GM18861 (cell line): ENCODE measurements around the gene FSTL4.
"Not testable (repeated sequence)": the region's sequence is repeated elsewhere in the genome, so short reads cannot be mapped to it uniquely, and the experiment has no call there.

Experiments used
- ATAC-seq: cut with Tn5 transposase; IDR thresholded peaks from one replicate; pipeline ENCODE4 v1.9.1; 2021; ENCODE audit not compliant: unreplicated experiment

Gene FSTL4

DNA sequence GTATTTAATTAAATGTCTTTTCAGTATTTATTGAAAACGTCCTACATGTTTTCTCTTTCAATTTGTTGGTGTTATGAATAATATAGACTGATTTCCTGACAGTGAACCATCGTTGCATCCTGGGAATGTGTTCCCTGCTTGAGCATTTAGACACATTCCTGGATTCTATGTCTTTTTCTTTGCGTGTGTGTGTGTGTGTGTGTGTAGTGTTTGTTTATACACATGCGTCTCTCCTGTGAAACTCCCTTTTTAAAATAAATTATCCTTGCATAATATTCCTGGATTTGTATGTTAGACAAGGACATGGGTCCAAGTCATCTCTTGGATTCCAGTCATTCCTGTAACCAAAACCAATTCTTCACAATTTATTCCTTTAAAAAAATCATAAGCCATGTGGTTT is 407.1 kb downstream of the FSTL4 start:
- ATAC-seq = no peak

GRCh38 chr5:133203317-133204305 is 408.7 kb downstream of the FSTL4 start:
- no peak for ATAC-seq

GRCh38 chr5:133202066-133202665 is 410.2 kb downstream of the FSTL4 start:
- no peak for ATAC-seq

- ATAC-seq = no peak
These were observed 411.0 kb downstream of the FSTL4 start for GRCh38 chr5:133201310-133201709.

DNA sequence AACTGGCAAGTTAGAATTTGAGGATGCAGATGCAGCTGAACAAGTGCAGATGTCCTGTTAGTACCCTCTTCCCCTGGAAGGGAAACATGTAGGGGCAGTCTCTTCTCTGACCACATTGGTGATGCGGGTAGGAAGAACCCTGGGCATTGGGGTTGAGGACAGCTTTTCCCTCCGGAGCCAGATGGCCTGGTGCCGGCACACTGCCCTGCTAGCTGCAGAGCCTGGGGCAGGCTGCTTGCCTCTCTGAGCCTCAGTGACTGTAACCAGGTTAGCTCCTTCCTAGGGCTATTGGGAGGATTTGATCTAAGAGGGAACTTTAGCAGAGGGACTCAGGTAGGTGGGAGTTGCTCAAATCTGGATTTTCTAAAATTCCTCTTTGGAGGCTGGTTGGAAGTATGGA is 412.1 kb downstream of the FSTL4 start:
- ATAC-seq = no peak

DNA sequence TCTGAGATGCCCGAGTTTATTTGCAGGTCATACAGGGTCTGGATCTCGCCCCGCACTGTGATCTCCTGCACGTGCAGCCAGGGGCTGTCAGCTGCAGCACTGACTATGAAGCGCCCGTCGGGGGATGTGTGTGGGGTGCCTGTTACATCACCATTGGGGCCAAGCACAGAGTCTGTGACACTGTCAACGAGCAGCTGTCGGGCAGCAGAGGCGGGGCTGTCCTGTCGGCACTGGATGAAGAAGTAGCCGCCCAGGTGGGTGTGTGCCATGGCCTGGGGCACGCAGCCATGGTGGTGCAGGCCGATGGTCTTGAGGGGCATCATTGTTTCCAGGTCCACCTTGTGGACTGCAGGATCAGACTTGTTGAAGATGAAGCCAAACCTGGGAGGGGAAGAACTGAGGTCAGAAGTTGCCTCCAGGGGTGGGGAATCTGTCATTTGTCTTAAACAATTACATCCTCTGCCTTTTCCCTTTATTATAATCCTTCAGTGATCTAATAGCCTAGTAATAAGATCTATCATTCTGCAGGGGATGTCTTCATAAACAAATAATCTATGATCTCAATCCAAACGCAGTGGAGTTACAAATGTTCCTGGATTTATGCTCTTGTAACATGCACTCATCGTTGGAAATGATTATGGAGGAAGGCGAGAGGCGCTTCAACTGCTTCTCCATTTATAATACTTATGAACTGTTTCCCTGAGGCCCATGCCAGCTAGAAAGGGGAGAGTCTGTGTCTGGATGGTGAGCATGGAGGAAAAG is 412.7 kb downstream of the FSTL4 start:
- ATAC-seq = no peak

DNA sequence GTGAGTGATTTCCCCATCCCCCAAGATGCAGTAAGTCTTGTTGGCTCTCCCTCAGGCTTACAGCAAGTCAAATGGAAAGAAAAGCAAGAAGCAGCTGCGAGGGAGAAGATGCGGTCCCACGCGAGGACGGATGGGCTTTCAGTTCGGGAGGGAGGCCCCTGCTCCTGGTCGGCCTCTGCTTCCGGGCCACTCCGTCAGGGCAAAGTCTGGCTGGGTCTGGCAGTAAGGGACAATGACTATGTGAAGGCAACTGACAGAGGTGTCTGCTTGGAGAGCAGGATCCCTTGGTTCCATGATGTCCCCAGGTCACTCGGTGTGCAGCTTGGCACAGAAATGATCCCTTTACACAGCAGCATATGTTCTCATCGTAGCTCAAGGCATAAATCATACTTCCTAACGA is 413.8 kb downstream of the FSTL4 start:
- no peak for ATAC-seq

DNA sequence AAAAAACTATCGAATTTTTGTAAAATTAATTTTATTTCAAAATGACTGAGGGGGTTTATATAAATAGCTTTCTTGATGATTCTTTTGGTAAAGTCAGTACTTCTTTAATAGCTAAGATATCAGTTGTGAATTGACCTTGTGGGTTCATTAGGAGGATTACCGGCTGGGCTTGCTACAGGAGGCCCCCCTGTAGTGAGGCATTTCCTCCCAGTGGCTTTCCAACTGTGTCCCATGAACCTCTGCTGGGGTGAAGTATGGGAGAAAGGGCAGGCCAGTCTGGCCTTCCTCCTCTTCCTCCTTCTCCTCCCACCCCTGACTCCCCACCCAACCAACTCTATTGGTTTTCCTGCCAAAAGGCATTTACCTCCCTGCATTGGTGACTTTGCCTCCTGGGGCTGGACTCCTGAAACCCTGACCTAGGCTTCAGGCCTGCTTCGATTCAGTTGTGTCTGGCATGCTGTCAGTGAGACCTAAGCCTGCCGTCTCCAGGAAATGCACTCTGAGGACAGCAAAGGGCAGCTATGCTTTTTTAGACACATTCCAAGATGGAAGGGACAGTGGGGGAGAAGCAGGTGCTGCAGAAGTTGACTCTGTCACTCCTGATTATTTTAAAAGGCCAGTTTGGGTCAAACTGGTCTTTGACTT is 415.8 kb downstream of the FSTL4 start:
- no peak for ATAC-seq

GRCh38 chr5:133195250-133195649 is 417.1 kb downstream of the FSTL4 start:
- no peak for ATAC-seq

- no peak for ATAC-seq
These were observed 418.5 kb downstream of the FSTL4 start for GRCh38 chr5:133193794-133194193.

GRCh38 chr5:133192716-133193115 is 419.6 kb downstream of the FSTL4 start:
- no peak for ATAC-seq

- no peak for ATAC-seq
These were observed 422.5 kb downstream of the FSTL4 start for GRCh38 chr5:133189881-133190280.

GRCh38 chr5:133179405-133179804 is 432.9 kb downstream of the FSTL4 start:
- no peak for ATAC-seq

DNA sequence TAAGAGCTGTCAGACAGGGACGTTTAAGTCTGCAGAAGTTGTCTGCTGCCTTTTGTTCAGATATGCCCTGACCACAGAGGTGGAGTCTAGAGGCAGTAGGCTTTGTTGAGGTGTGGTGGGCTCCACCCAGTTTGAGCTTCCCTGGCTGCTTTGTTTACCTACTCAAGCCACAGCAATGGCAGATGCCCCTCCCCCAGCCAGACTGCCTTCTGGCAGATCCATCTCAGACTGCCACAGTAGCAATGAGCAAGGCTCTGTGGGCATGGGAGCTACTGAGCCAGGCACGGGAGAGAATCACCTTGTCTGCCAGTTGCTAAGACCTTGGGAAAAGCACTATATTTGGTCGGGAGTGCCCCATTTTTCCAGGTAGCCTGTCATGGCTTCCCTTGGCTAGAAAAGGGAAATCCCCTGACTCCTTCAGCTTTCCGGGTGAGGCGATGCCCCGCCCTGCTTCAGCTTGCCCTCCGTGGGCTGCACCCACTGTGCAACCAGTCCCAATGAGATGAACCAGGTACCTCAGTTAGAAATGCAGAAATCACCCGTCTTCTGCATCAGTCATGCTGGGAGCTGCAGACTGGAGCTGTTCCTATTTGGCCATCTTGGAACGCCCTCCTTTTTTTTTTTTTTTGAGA is 441.5 kb downstream of the FSTL4 start:
- ATAC-seq = not testable (repeated sequence)

GRCh38 chr5:133164759-133165158 is 447.6 kb downstream of the FSTL4 start:
- ATAC-seq = no peak

- ATAC-seq = no peak
These were observed 448.5 kb downstream of the FSTL4 start for GRCh38 chr5:133163839-133164238.

- no peak for ATAC-seq
These were observed 452.8 kb downstream of the FSTL4 start for GRCh38 chr5:133159543-133159942.

GRCh38 chr5:133155326-133155969 is 456.9 kb downstream of the FSTL4 start:
- no peak for ATAC-seq

DNA sequence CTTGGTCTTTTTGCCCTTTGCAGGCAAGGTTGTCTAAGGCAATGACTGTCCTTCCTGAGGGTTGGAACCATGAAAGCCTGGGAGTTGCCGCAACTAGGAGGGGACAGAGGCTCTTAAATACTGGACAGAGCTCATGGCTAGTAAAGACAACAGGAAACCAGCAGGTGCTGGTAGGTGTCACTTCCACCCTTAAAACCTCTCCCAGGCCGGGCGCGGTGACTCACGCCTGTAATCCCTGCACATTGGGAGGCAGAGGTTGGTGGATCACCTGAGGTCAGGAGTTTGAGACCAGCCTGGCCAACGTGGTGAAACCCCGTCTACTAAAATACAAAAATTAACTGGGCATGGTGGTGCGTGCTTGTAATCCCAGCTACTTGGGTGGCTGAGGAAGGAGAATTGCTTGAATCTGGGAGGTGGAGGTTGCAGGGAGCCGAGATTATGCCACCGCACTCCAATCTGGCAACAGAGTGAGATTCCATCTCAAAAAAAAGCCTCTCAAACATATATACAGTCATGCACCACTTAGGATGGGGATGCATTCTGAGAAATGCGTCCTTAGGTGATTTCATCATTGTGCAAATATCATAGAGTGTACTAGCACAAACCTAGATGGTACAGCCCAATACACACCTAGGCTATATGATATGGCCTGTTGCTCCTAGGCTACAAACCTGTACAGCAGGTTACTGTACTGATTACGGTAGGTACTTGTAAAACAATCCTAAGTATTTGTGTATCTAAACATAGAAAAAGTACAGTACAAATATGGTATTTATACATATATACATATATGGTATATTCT is 457.9 kb downstream of the FSTL4 start:
- ATAC-seq = no peak
